RWPE1 (cell line): ENCODE data around the gene ADK.
A peak's percentile ranks its signal among the peaks of the same experiment; 100 is the strongest.
"Not testable (repeated sequence)": the region's sequence is repeated elsewhere in the genome, so short reads cannot be mapped to it uniquely, and the experiment has no call there.

Experiments
- CTCF ChIA-PET: fragments of 350-600 bp; sonication (Branson Sonifier 250); formaldehyde crosslinking; extraction: SDS; loops from one replicate; lab custom pipeline; 2021; lab: Yijun Ruan, JAX
- POLR2A ChIA-PET: fragments of 400-600 bp; formaldehyde crosslinking; extraction: SDS; loops from one replicate; lab custom pipeline; 2020; ENCODE audit warnings: antibody characterized with exemption; ENCODE audit not compliant: low non-redundant PET; lab: Yijun Ruan, JAX
- DNase-seq: peaks from one replicate; pipeline ENCODE4 v3.0.0; 2012; ENCODE audit warnings: low spot score
- H3K27ac ChIP-seq: fragments of 450-650 bp; 2 replicates; pipeline ENCODE4 v1.5.1; 2017
- TF ChIP-seq, protein P1 (sequence below): fragments of 450-650 bp; conservative IDR thresholded peaks from 2 replicates; pipeline ENCODE4 v1.5.1; 2017; ENCODE audit warnings: low read depth, mild to moderate bottlenecking

ADK gene

GRCh38 chr10:74137992-74138391, 13.0 kb upstream of the ADK start:
- ChIA-PET POLR2A (interaction anchor here (0.6 kb wide), 1 partner anchor 399 kb away, joined by 5 read pairs; no protein-coding TSS in a partner anchor), CTCF (no interaction called here)
- no peak overlapping the region for H3K27ac ChIP-seq
- DNase-seq, result no peak
- TF ChIP-seq, protein P1, sequence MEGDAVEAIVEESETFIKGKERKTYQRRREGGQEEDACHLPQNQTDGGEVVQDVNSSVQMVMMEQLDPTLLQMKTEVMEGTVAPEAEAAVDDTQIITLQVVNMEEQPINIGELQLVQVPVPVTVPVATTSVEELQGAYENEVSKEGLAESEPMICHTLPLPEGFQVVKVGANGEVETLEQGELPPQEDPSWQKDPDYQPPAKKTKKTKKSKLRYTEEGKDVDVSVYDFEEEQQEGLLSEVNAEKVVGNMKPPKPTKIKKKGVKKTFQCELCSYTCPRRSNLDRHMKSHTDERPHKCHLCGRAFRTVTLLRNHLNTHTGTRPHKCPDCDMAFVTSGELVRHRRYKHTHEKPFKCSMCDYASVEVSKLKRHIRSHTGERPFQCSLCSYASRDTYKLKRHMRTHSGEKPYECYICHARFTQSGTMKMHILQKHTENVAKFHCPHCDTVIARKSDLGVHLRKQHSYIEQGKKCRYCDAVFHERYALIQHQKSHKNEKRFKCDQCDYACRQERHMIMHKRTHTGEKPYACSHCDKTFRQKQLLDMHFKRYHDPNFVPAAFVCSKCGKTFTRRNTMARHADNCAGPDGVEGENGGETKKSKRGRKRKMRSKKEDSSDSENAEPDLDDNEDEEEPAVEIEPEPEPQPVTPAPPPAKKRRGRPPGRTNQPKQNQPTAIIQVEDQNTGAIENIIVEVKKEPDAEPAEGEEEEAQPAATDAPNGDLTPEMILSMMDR, result no peak

GRCh38 chr10:74138596-74138995, 12.4 kb upstream of the ADK start:
- POLR2A ChIA-PET, result interaction anchor here (0.6 kb wide), 1 partner anchor 400 kb away, joined by 5 read pairs; no protein-coding TSS in a partner anchor
- H3K27ac ChIP-seq, DNase-seq: not testable (repeated sequence)
- CTCF ChIA-PET, result interaction anchor here (0.7 to 1.1 kb wide), 2 partner anchors 14 to 105 kb away, joined by 6 to 8 read pairs; no protein-coding TSS in a partner anchor

- POLR2A ChIA-PET, result no interaction called here
- no peak overlapping the region for H3K27ac ChIP-seq
- CTCF ChIA-PET, result interaction anchor here (1.1 kb wide), 1 partner anchor 95 kb away, joined by 3 read pairs; no protein-coding TSS in a partner anchor
- DNase-seq, result no peak
- TF ChIP-seq, protein P1, result no peak
Observed at GRCh38 chr10:74139981-74140380, 11.0 kb upstream of the ADK start.

DNA sequence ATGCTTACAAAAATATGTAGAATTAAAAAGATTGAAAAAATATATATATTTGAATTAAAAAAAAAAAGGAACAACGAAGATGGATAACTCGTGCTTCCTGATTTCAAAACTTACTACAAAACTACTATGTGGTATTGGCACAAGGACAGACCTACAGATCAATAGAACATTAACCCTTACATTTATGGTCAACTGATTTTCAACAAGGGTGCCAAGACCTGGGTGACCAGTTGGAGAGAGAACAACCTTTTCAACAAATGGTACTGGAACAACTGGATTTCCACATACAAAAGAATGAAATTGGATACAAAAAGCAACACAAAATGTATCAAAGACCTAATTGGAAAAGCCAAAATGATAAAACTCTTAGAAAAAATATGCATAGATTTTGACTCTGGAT, 10.5 kb upstream of the ADK start:
- no peak for DNase-seq
- H3K27ac ChIP-seq, result no peak overlapping the region
- POLR2A ChIA-PET, result no interaction called here
- TF ChIP-seq, protein P1, result no peak
- CTCF ChIA-PET, result no interaction called here

GRCh38 chr10:74145133-74145532, 5.9 kb upstream of the ADK start:
- ChIA-PET POLR2A (no interaction called here), CTCF (interaction anchor here (0.6 kb wide), 1 partner anchor 1707 kb away, joined by 3 read pairs; no protein-coding TSS in a partner anchor)
- TF ChIP-seq, protein P1, result no peak
- no peak for DNase-seq
- H3K27ac ChIP-seq, result no peak overlapping the region; the same call in 1 of the 2 replicates

DNA sequence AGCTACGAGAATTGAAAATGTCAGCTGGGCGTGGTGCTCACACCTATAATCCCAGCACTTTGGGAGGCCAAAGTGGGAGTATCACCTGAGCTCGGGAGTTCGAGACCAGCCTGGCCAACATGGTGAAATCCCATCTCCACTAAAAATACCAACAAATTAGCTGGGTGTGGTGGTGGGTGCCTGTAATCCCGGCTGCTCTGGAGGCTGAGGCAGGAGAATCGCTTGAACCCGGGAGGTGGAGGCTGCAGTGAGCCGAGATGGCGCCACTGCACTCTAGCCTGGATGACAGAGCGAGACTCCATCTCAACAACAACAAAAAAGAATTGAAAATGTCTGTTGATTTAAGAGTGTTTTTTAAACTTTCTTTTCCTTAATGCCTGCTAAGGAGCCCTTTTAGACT, 4.0 kb upstream of the ADK start:
- DNase-seq, H3K27ac ChIP-seq, POLR2A ChIA-PET: not testable (repeated sequence)
- CTCF ChIA-PET, result interaction anchor here (1.3 kb wide), 1 partner anchor 88 kb away, joined by 4 read pairs; no protein-coding TSS in a partner anchor

DNA sequence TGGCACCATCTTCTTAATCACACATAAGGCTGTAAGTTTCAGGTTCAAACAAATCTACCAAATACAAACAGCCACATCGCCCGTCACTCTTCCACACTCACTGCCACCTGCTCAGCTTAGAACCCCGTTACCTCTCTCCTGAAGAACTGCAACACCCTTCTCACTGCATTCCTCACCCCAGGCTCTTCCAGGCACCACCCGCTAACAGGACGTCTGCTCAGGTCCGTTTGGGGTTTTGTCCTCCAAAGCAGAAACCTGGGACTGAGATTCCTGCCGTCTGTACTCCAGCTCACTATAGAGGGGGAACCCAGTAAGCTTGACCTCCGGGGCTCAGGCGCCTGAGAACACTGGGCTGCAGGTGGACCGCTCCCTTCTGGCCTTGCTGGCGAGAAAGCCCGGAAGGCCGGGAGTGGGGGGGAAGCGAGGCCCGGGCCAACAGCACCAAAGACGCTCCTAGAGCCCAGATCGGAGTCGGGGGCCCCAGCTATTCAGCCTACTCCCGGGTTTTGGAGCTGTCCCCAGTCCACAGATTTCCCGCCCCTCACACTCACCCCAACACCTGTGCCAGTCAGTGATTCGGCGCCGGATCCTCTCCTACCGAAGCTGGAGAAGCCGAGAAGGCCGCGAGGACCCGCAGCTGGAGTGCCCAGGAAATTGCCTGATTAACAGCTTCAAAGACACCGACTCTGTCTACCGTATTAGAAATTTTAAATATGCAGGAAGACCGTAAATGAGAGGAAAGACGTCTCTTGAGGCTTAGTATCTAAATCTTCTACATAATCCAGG, 624 bp upstream of the ADK start, which contains the start of gene AP3M1:
Gene AP3M1 (minus strand): TSS at position 625 of the 786 bp plus-strand sequence. CDS start 12,449 bp downstream, outside the sequence.
- CTCF ChIA-PET, result interaction anchor here (1.2 kb wide), 1 partner anchor 82 kb away, joined by 4 read pairs; no protein-coding TSS in a partner anchor
- H3K27ac ChIP-seq, result peak within 1 kb of the TSS; percentile 87
- TF ChIP-seq, protein P1, result no peak
- POLR2A ChIA-PET, result interaction anchor here (0.6 to 0.9 kb wide), 2 partner anchors 26 to 48 kb away, joined by 4 to 8 read pairs; no protein-coding TSS in a partner anchor
- peak; percentile 89 for DNase-seq
